Right lobe of liver (tissue), 6 donors: ENCODE measurements around the gene CITED2. TPM values are rescaled to one million over a fixed set of nuclear protein-coding genes. Genes with fewer than 3 reads are reported as not detected.

ENCODE experiments used
- ATAC-seq, 4 donors: fragments of 200-7000 bp; cut with Tn5 transposase; one replicate each; pipeline ENCODE4 v1.9.1; 2020; ENCODE audit warnings: mild to moderate bottlenecking in 4 of 4, moderate library complexity in 4 of 4
- DNase-seq, 3 donors: peaks; one replicate each; pipeline ENCODE4 v3.0.0-alpha.2; 2020
- H3K27ac ChIP-seq, 3 donors: fragments of 200-600 bp; one replicate each; pipeline ENCODE4 v1.8.0; 2022
- H3K27me3 ChIP-seq, 2 donors: fragments of 200-600 bp; one replicate each; pipeline ENCODE4 v1.8.0; 2022
- H3K36me3 ChIP-seq, 4 donors: fragments of 200-600 bp; sonication (generic) in 1 of 4; one replicate each; pipeline versions ENCODE4 v1.5.1 to v1.8.0; 2017 to 2022; ENCODE audit warnings: control low read depth in 1 of 4
- H3K4me1 ChIP-seq, 4 donors: fragments of 200-600 bp; sonication (generic) in 1 of 4; one replicate each; pipeline versions ENCODE4 v1.5.1 to v1.8.0; 2017 to 2022; ENCODE audit warnings: control low read depth in 1 of 4
- H3K4me3 ChIP-seq, 3 donors: fragments of 200-600 bp; one replicate each; pipeline ENCODE4 v1.8.0; 2022
- H3K9me3 ChIP-seq, 4 donors: fragments of 200-600 bp; sonication (generic) in 1 of 4; one replicate each; pipeline versions ENCODE4 v1.5.1 to v1.8.0; 2017 to 2022; ENCODE audit warnings: control low read depth in 1 of 4
- CTCF ChIP-seq, 4 donors: fragments of 200-600 bp in 3 of 4; fragments of 450-650 bp in 1 of 4; IDR thresholded peaks; one replicate each; pipeline versions ENCODE4 v1.5.1 to v1.8.0; 2016 to 2022; ENCODE audit warnings: antibody characterized with exemption in 4 of 4, mild to moderate bottlenecking in 2 of 4
- POLR2A ChIP-seq: fragments of 450-650 bp; IDR thresholded peaks from one replicate; pipeline ENCODE4 v1.6.1; 2017; ENCODE audit warnings: antibody characterized with exemption, mild to moderate bottlenecking
- WGBS: methylation state at CpG from one replicate; pipeline ENCODE4 v1.1.6; 2018; ENCODE audit warnings: low coverage, low lambda C conversion rate; ENCODE audit not compliant: insufficient coverage; ENCODE audit errors: missing lambda C conversion rate; 5-methylcytosine and 5-hydroxymethylcytosine counted together
- intact Hi-C, 2 donors: fragments of 100-400 bp; cut with DNase I; formaldehyde crosslinking; loops; one replicate each; pipeline versions ENCODE4 v1.11.2 to v1.14.1; 2022
- total RNA-seq, 6 experiments: library from RNA; depleted of rRNA in 2 of 6; stranded (reverse); fragments of >200 nt in 2 of 6; fragmentation: NEBNext Ultra II Directional in 3 of 6; extraction: Animal tissue kit (Norgen Biotek cat#: 25700) in 3 of 6; gene quantifications; one replicate each; pipeline versions ENCODE4 v1.1.0 to v1.2.4, GENCODE V29; 2016 to 2023
- donor health status: DM: no; HTN: yes; CAD: no.
- donor health status: DM: no; HTN: no; CAD: no.
- donor health status: DM: no; HTN: no; CAD: no.
- donor health status: DM: no; HTN: yes; CAD: no.
- donor health status: DM: no; HTN: yes; CAD: no.

Gene CITED2
- total RNA-seq, 6 experiments from 2014 or later: 76.6 to 373 (median 126) TPM

- Histone ChIP-seq H3K36me3 (no peaks in the 10 kb centered on the region), H3K4me1 (no peaks in the 10 kb centered on the region), H3K4me3 (no peak overlapping the region), H3K27me3 (no peaks in the 10 kb centered on the region), H3K9me3 (no peaks in the 10 kb centered on the region), H3K27ac (no peak overlapping the region)
- DNase-seq: no peak
- TF ChIP-seq CTCF (IDR thresholded peaks at IDR 0.05) (no peak), POLR2A (no peak)
- ATAC-seq: no peak
- intact Hi-C loops: no loop called here
- WGBS: 55% methylated on average over 3 of the region's 3 CpGs
Measured at GRCh38 chr6:139330826-139331500, 43.5 kb downstream of the CITED2 start.

- H3K27me3 ChIP-seq: no peaks in the 10 kb centered on the region
- intact Hi-C loops: no loop called here
- H3K36me3 ChIP-seq: no peaks in the 10 kb centered on the region
- no peaks in the 10 kb centered on the region for H3K4me1 ChIP-seq
- no peak overlapping the region for H3K27ac ChIP-seq
- no peak for ATAC-seq
- WGBS: 64% methylated on average over 4 of the region's 5 CpGs
- no peak for DNase-seq
- H3K4me3 ChIP-seq: no peak overlapping the region
- H3K9me3 ChIP-seq: no peaks in the 10 kb centered on the region
- TF ChIP-seq POLR2A: no peak
- no peak for TF ChIP-seq CTCF (IDR thresholded peaks at IDR 0.05)
Measured at GRCh38 chr6:139330306-139330705, 44.1 kb downstream of the CITED2 start.

DNA sequence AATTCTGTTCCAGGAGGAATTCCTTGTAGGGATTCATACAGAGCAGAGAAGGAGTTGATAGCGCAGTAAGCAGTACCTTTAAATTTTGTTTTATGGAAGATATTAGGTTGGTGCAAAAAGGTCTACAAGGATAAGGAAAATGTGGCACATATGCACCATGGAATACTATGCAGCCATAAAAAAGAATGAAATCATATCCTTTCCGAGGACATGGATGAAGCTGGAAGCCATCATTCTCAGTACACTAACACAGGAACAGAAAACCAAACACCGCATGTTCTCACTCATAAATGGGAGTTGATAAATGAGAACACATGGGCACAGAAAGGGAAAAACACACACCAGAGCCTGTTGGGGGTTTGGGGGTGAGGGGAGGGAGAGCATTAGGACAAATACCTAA is 45.2 kb downstream of the CITED2 start:
- 84% methylated on average over 3 of the region's 3 CpGs for WGBS
- H3K9me3 ChIP-seq: no peaks in the 10 kb centered on the region

GRCh38 chr6:139327038-139327437 is 47.4 kb downstream of the CITED2 start:
- intact Hi-C loops: no loop called here
- DNase-seq (no peak), ATAC-seq (no peak)
- no peaks in the 10 kb centered on the region for H3K9me3 ChIP-seq
- no peak overlapping the region for H3K27ac ChIP-seq
- TF ChIP-seq CTCF (IDR thresholded peaks at IDR 0.05): no peak
- TF ChIP-seq POLR2A: no peak
- H3K4me3 ChIP-seq: no peak overlapping the region
- no peaks in the 10 kb centered on the region for H3K4me1 ChIP-seq
- 86% methylated on average over 5 of the region's 5 CpGs for WGBS
- no peaks in the 10 kb centered on the region for H3K27me3 ChIP-seq
- H3K36me3 ChIP-seq: no peaks in the 10 kb centered on the region

More for the DNA sequence above, 45.2 kb downstream of the CITED2 start:
- H3K27ac ChIP-seq: no peak overlapping the region
- H3K4me3 ChIP-seq: no peak overlapping the region
- TF ChIP-seq CTCF (IDR thresholded peaks at IDR 0.05) (no peak), POLR2A (no peak)
- no peaks in the 10 kb centered on the region for H3K27me3 ChIP-seq
- no peaks in the 10 kb centered on the region for H3K36me3 ChIP-seq
- ATAC-seq (no peak), DNase-seq (no peak)
- H3K4me1 ChIP-seq: no peaks in the 10 kb centered on the region
- intact Hi-C loops: no loop called here
